Right lobe of liver (tissue), 6 donors: ENCODE data around the gene CCDC112. TPM values are rescaled to one million over a fixed set of nuclear protein-coding genes. Genes with fewer than 3 reads are reported as not detected.

ENCODE experiments used
- ATAC-seq, 4 donors: fragments of 200-7000 bp; cut with Tn5 transposase; one replicate each; pipeline ENCODE4 v1.9.1; 2020; ENCODE audit warnings: mild to moderate bottlenecking in 4 of 4, moderate library complexity in 4 of 4
- DNase-seq, 3 donors: peaks; one replicate each; pipeline ENCODE4 v3.0.0-alpha.2; 2020
- H3K27ac ChIP-seq, 3 donors: fragments of 200-600 bp; one replicate each; pipeline ENCODE4 v1.8.0; 2022
- H3K27me3 ChIP-seq, 2 donors: fragments of 200-600 bp; one replicate each; pipeline ENCODE4 v1.8.0; 2022
- H3K36me3 ChIP-seq, 4 donors: fragments of 200-600 bp; sonication (generic) in 1 of 4; one replicate each; pipeline versions ENCODE4 v1.5.1 to v1.8.0; 2017 to 2022; ENCODE audit warnings: control low read depth in 1 of 4
- H3K4me1 ChIP-seq, 4 donors: fragments of 200-600 bp; sonication (generic) in 1 of 4; one replicate each; pipeline versions ENCODE4 v1.5.1 to v1.8.0; 2017 to 2022; ENCODE audit warnings: control low read depth in 1 of 4
- H3K4me3 ChIP-seq, 3 donors: fragments of 200-600 bp; one replicate each; pipeline ENCODE4 v1.8.0; 2022
- H3K9me3 ChIP-seq, 4 donors: fragments of 200-600 bp; sonication (generic) in 1 of 4; one replicate each; pipeline versions ENCODE4 v1.5.1 to v1.8.0; 2017 to 2022; ENCODE audit warnings: control low read depth in 1 of 4
- CTCF ChIP-seq, 4 donors: fragments of 200-600 bp in 3 of 4; fragments of 450-650 bp in 1 of 4; IDR thresholded peaks; one replicate each; pipeline versions ENCODE4 v1.5.1 to v1.8.0; 2016 to 2022; ENCODE audit warnings: antibody characterized with exemption in 4 of 4, mild to moderate bottlenecking in 2 of 4
- POLR2A ChIP-seq: fragments of 450-650 bp; IDR thresholded peaks from one replicate; pipeline ENCODE4 v1.6.1; 2017; ENCODE audit warnings: antibody characterized with exemption, mild to moderate bottlenecking
- WGBS: methylation state at CpG from one replicate; pipeline ENCODE4 v1.1.6; 2018; ENCODE audit warnings: low coverage, low lambda C conversion rate; ENCODE audit not compliant: insufficient coverage; ENCODE audit errors: missing lambda C conversion rate; 5-methylcytosine and 5-hydroxymethylcytosine counted together
- intact Hi-C, 2 donors: fragments of 100-400 bp; cut with DNase I; formaldehyde crosslinking; loops; one replicate each; pipeline versions ENCODE4 v1.11.2 to v1.14.1; 2022
- total RNA-seq, 6 experiments: library from RNA; depleted of rRNA in 2 of 6; stranded (reverse); fragments of >200 nt in 2 of 6; fragmentation: NEBNext Ultra II Directional in 3 of 6; extraction: Animal tissue kit (Norgen Biotek cat#: 25700) in 3 of 6; gene quantifications; one replicate each; pipeline versions ENCODE4 v1.1.0 to v1.2.4, GENCODE V29; 2016 to 2023
- donor health status: DM: no; HTN: yes; CAD: no.
- donor health status: DM: no; HTN: no; CAD: no.
- donor health status: DM: no; HTN: no; CAD: no.
- donor health status: DM: no; HTN: yes; CAD: no.
- donor health status: DM: no; HTN: yes; CAD: no.

Gene CCDC112
- total RNA-seq, 6 experiments from 2014 or later, result 0.49 to 1.8 (median 0.93) TPM

- H3K36me3 ChIP-seq, result no peaks in the 10 kb centered on the region
- TF ChIP-seq POLR2A (no peak), CTCF (IDR thresholded peaks at IDR 0.05) (peak; percentile 71 to 80 (median 75))
- peak; percentile 81 to 89 (median 84) for ATAC-seq
- intact Hi-C loops, result loop anchor here in 1 of 2 donors (5.0 kb wide), 1 partner anchor 149 kb away; no protein-coding TSS in a partner anchor
- no peak for DNase-seq
- H3K27ac ChIP-seq, result no peak overlapping the region
- H3K4me1 ChIP-seq, result peaks cover 0 to 8% (median 5%) of the 10 kb centered on the region in 4 donors
- no peaks in the 10 kb centered on the region for H3K9me3 ChIP-seq
- WGBS, result 16% methylated on average over 3 of the region's 3 CpGs
- no peaks in the 10 kb centered on the region for H3K27me3 ChIP-seq
- no peak overlapping the region for H3K4me3 ChIP-seq
Observed at GRCh38 chr5:115246361-115246991, 50.0 kb downstream of the CCDC112 start.

GRCh38 chr5:115243412-115243811, 53.0 kb downstream of the CCDC112 start:
- H3K4me3 ChIP-seq, result no peak overlapping the region
- peaks cover 0 to 11% (median 6%) of the 10 kb centered on the region in 4 donors for H3K36me3 ChIP-seq
- H3K27ac ChIP-seq, result no peak overlapping the region
- no peaks in the 10 kb centered on the region for H3K9me3 ChIP-seq
- no peak for DNase-seq
- peaks cover 0 to 8% (median 5%) of the 10 kb centered on the region in 4 donors for H3K4me1 ChIP-seq
- ATAC-seq, result peak; percentile 56 to 81 (median 60)
- intact Hi-C loops, result no loop called here
- H3K27me3 ChIP-seq, result no peaks in the 10 kb centered on the region
- TF ChIP-seq POLR2A, result no peak
- no peak for TF ChIP-seq CTCF (IDR thresholded peaks at IDR 0.05)

GRCh38 chr5:115241881-115242642, 54.4 kb downstream of the CCDC112 start:
- intact Hi-C loops, result no loop called here
- TF ChIP-seq CTCF (IDR thresholded peaks at IDR 0.05) (no peak), POLR2A (no peak)
- DNase-seq (no peak), ATAC-seq (peak; percentile 78 to 92 (median 85))
- H3K27me3 ChIP-seq, result no peaks in the 10 kb centered on the region
- H3K4me3 ChIP-seq, result no peak overlapping the region
- peaks cover 0 to 8% (median 5%) of the 10 kb centered on the region in 4 donors for H3K4me1 ChIP-seq
- peaks cover 0 to 13% (median 7%) of the 10 kb centered on the region in 4 donors for H3K36me3 ChIP-seq
- no peak overlapping the region for H3K27ac ChIP-seq
- H3K9me3 ChIP-seq, result no peaks in the 10 kb centered on the region
- 23% methylated on average over 4 of the region's 4 CpGs for WGBS

- Histone ChIP-seq H3K27ac (no peak overlapping the region), H3K36me3 (peaks cover 0 to 20% (median 7%) of the 10 kb centered on the region in 4 donors), H3K4me1 (no peaks in the 10 kb centered on the region), H3K27me3 (no peaks in the 10 kb centered on the region), H3K4me3 (no peak overlapping the region), H3K9me3 (no peaks in the 10 kb centered on the region)
- intact Hi-C loops, result no loop called here
- no peak for DNase-seq
- no peak for ATAC-seq
- TF ChIP-seq POLR2A (no peak), CTCF (IDR thresholded peaks at IDR 0.05) (no peak)
- WGBS, result 90% methylated on average over 3 of the region's 3 CpGs
Observed at GRCh38 chr5:115237066-115237465, 59.4 kb downstream of the CCDC112 start.
